Ureter (tissue), 1 donor: ENCODE measurements around the gene ACSL5. TPM values are rescaled to one million over a fixed set of nuclear protein-coding genes. Genes with fewer than 3 reads are reported as not detected.
"Not testable (repeated sequence)": the region's sequence is repeated elsewhere in the genome, so short reads cannot be mapped to it uniquely, and the experiment has no call there.

Experiments
- DNase-seq: peaks from one replicate; pipeline ENCODE4 v3.0.0-alpha.2; 2020; ENCODE audit warnings: low spot score
- total RNA-seq: library from RNA; stranded (reverse); gene quantifications from one replicate; pipeline ENCODE4 v1.2.4, GENCODE V29; 2023
- donor health status: DM: yes; HTN: yes; CAD: no.

Gene ACSL5
- total RNA-seq, 1 donor from 2014 or later: 117 TPM

DNA sequence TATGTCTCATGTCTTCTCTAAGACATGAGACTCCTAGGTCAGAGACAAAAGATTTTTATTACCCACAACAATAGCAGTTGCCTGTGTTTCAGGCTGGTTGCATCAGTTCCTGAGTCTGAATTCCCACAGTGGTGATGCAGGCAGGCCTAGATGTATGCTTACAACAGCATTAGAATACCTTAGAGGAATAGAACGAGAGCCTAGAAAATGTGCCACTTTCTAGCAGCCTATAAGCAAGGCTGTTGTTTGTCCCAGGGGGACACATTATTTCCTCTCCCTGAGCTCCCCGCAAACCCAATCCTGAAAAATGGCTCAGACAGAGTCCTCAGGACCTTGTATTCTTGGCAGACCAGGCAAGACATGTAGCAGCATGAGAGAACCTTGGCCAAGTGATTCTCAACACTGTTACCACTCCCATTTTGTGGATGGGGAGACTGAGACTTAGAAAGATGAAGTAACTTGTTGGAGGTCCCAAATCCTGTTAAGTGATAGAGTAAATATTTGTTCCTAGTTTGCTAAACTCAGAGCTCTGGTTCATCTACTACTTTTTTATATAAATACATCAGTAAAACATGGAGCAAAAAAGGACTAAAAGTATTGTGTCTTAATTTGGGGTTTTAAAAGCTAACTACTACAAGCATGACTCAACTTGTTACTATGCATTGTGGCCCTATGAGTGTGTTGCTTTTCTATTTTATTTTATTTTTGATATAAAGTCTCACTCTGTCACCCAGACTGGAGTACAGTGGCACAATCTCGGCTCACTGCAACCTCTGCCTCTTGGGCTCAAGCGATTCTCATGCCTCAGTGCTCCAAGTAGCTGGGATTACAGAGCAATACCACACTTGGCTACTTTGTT is 87.3 kb downstream of the ACSL5 start:
- DNase-seq: no peak

DNA sequence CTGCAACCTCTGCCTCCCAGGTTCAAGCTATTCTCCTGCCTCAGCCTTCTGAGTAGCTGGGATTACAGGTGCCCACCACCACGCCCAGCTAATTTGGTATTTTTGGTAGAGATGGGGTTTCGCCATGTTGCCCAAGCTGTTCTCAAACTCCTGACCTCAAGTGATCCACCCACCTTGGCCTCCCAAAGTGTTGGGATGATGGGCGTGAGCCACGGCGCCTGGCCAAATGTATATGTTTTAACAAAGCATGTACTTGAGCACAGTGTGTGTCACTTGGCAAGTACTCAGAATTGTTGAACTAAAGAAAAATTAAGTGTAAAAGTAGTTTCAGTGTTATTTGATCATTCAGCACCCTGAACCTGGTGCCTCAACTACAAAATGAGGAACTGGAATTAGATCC is 90.2 kb downstream of the ACSL5 start:
- DNase-seq: not testable (repeated sequence)

DNA sequence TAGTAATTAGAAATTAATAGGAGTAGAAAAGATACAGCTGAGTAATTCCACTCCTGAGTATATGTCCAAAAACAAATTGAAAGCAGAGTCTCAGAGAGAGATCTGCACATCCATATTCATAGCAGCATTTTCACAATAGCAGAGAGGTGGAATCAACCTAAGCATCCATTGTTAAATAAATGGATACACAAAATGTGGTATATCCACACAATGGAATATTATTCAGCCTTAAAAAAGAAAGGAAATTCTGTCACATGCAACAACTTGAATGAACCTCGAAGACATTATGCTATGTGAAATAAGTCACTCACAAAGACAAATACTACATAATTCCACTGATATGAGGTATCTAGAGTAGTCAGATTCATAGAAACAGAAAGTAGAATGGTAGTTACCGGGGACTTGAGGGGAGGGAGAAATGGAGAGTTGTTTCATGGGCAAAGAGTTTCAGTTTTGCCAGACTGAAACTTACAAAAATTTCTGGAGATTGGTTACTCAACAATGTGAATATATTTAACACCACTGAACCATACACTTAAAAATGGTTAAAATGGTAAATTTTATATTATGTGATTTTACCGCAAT is 91.5 kb downstream of the ACSL5 start:
- DNase-seq: no peak

DNA sequence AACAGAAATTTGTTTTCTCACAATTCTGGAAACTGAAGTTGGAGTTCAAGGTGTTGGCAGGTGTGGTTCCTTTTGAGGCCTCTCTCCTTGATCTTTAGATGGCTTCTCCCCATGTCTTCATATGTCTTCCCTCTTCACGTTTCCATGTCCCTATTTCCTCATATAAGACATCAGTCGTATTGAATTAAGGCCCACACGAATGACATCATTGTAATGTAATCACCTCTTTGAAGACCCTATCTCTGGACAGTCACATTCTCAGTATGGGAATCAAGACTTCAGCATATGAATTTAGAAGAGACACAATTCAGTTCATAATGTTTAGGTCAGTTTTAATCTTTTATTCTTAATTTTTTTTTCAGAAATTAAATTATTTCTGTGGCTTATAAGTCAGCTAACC is 92.9 kb downstream of the ACSL5 start:
- DNase-seq: no peak

DNA sequence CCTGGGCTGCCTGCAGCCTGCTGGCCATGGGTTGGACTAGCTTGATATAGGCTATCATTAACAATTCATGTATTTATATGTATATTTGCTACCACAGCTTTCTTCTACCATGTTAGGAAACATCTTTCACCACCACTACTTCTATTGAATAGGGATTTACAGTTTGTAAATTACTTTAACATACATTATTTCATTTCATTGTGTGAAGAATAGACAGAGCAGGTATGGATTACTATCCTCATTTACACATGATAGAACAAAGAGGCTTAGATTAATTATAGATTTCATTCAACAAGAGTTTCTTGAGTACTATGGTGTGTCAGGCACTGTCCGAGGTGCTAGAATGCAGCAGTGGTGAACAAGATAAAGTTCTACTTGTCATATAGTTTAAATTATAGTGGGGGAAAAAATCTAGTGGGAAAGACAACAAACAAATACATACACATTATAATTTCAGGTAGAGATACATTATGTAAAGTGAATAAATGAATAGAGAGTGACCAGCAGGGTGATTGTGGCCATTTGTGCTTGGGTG is 93.7 kb downstream of the ACSL5 start:
- DNase-seq: no peak

DNA sequence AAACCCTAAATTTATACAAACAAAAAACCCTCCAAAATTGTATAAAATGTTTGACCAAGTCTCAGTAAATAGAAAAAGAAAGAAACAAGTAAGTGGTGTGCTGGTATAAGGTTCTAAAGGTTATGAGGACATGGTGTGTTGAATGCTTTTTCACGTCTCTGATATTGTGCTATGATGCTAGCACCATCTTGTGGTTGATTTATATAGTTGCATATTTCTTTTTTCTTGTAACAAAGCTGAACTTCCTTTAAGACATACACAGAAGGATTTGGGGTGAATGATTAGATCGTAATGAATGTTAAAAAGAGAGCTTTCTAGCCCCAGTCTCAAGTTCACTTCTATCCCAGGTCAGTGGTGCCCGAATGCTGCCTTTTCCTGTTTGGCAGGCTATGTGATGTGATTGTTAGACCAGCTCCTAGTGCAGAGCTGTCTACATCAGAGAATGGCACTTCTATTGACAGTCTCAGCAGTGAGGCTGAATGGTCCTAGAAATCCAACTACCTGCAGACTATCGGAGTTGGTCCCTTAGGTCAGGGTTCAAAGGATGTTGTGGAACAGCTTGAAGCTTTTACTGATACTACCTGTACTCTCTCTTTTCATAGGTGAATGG is 98.1 kb downstream of the ACSL5 start:
- DNase-seq: no peak

DNA sequence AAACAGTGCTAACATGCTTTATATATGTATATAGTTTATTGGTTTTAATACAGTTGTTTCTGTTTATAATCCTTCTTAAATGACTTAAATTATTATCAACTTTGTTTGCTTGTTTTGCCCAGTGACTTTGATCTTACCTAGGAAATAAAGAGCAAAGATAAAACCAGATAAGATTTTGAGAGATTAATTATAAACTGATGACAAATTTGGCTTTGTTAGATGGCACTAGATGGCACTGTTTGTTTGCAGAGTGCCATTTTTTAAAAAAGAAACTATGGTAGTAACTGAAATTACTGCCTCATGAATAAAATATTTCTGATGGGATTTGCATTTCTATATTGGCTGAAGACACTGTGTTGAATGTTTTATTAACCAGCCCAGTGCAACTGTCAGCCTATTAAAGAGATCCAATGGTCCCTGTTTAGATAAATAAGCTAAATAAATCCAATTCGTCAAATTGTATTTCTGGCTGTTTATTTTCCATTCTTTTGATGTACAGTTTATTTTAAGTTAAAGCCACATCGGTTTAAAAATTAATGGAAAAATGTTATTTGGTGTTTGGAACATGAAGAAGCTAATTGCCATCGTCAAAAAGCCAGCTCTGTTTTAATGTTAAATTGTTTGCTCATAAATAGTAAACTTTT is 101.8 kb downstream of the ACSL5 start:
- DNase-seq: no peak

Other genes starting within 250 kb of the ACSL5 start
- 12.7 TPM for gene GPAM, start 190.4 kb upstream of the ACSL5 start, total RNA-seq
- not detected for gene TECTB, start 90.7 kb upstream of the ACSL5 start, total RNA-seq
- 42.1 TPM for gene ZDHHC6, start 72.8 kb downstream of the ACSL5 start, total RNA-seq
- 50.4 TPM for gene VTI1A, start 73.1 kb downstream of the ACSL5 start, total RNA-seq